Memory B cell (primary cell): Measurements from ENCODE around the gene EIF2AK2.
A peak's percentile ranks its signal among the peaks of the same experiment; 100 is the strongest.

Experiments used
- ATAC-seq: fragments of 150-1000 bp; cut with Tn5 transposase; 2 replicates; pipeline ENCODE4 v1.10.0; 2021; ENCODE audit warnings: low read depth, mild to moderate bottlenecking, moderate library complexity
- DNase-seq, 2 donors: peaks; one replicate each; pipeline ENCODE4 v3.0.0; 2022; ENCODE audit warnings: low spot score in 2 of 2
- H3K27ac Mint-ChIP-seq: one replicate; pipeline ENCODE4 v1.8.0; 2022; ENCODE audit warnings: mild to moderate bottlenecking, moderate library complexity, mixed read lengths
- H3K27me3 Mint-ChIP-seq: one replicate; pipeline ENCODE4 v1.8.0; 2022; ENCODE audit warnings: mixed read lengths
- H3K36me3 Mint-ChIP-seq: one replicate; pipeline ENCODE4 v1.8.0; 2022; ENCODE audit warnings: mild to moderate bottlenecking, mixed read lengths
- H3K4me1 Mint-ChIP-seq: one replicate; pipeline ENCODE4 v1.8.0; 2022; ENCODE audit warnings: mixed read lengths
- H3K4me3 Mint-ChIP-seq: one replicate; pipeline ENCODE4 v1.8.0; 2022; ENCODE audit warnings: mild to moderate bottlenecking, moderate library complexity, mixed read lengths
- H3K9me3 Mint-ChIP-seq: one replicate; pipeline ENCODE4 v1.8.0; 2022; ENCODE audit warnings: mixed read lengths

The EIF2AK2 gene

GRCh38 chr2:37061013-37061711 is 95.6 kb downstream of the EIF2AK2 start:
- Mint-ChIP-seq H3K27ac (no peak overlapping the region), H3K36me3 (peaks cover 24% of the 10 kb centered on the region)

DNA sequence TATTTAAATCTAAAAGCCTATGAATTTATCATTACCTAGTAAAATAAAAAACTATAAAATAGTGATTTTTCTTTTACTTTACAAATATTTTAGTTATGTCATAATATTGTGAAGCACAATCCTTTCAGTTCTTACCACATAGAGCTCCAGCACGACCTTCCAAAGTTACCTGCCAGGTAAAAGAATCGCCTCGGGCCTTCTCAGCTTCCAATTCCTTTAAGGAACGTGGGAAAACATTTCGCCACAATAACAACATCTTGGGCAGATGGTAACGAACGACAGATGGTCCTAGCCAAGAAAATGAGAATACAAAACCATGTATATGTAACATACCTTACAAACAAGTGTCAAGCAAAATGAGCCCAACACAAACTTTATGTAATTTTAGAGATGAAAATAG is 96.3 kb downstream of the EIF2AK2 start:
- Mint-ChIP-seq H3K4me3 (no peak overlapping the region), H3K27ac (no peak overlapping the region)
- no peak for ATAC-seq

More at GRCh38 chr2:37061013-37061711, 95.6 kb downstream of the EIF2AK2 start:
- Mint-ChIP-seq H3K4me1 (peaks cover 2% of the 10 kb centered on the region), H3K27me3 (no peaks in the 10 kb centered on the region), H3K4me3 (no peak overlapping the region), H3K9me3 (no peaks in the 10 kb centered on the region)
- no peak for ATAC-seq
- DNase-seq: no peak

DNA sequence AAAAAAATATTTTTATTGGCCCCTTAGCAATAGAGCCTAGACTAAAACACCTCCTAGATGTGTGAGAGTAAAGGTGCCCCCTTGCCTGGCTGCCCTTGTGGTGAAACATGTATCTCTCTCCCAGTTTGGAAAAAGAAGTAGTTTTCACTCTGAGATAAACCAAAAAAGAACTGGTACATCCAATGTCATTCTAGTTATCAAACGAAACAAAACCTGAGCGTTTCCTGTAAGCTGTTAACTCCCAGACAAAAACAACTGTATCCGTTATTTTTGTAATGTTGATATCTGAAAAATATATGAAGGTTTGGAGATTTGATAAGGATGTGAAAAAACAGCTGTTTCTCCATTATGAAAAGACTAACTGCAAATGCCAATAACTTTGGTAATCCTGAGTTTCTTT is 96.9 kb downstream of the EIF2AK2 start:
- Mint-ChIP-seq H3K27ac (no peak overlapping the region), H3K36me3 (peaks cover 24% of the 10 kb centered on the region), H3K9me3 (no peaks in the 10 kb centered on the region), H3K4me1 (peaks cover 2% of the 10 kb centered on the region), H3K4me3 (no peak overlapping the region), H3K27me3 (no peaks in the 10 kb centered on the region)
- ATAC-seq (no peak), DNase-seq (no peak)

More for the DNA sequence above, 96.3 kb downstream of the EIF2AK2 start:
- Mint-ChIP-seq H3K9me3 (no peaks in the 10 kb centered on the region), H3K4me1 (peaks cover 2% of the 10 kb centered on the region), H3K27me3 (no peaks in the 10 kb centered on the region), H3K36me3 (peaks cover 24% of the 10 kb centered on the region)
- DNase-seq: no peak

GRCh38 chr2:37052600-37053332 is 104.0 kb downstream of the EIF2AK2 start:
- Mint-ChIP-seq H3K4me1 (no peaks in the 10 kb centered on the region), H3K9me3 (no peaks in the 10 kb centered on the region), H3K36me3 (peaks cover 26% of the 10 kb centered on the region), H3K4me3 (no peak overlapping the region), H3K27ac (peak overlapping the region; percentile 38), H3K27me3 (no peaks in the 10 kb centered on the region)
- no peak for DNase-seq
- no peak for ATAC-seq
